ENCODE data around the gene PPAT.
"Not testable (repeated sequence)": the region's sequence is repeated elsewhere in the genome, so short reads cannot be mapped to it uniquely, and the experiment has no call there.

The PPAT gene

DNA sequence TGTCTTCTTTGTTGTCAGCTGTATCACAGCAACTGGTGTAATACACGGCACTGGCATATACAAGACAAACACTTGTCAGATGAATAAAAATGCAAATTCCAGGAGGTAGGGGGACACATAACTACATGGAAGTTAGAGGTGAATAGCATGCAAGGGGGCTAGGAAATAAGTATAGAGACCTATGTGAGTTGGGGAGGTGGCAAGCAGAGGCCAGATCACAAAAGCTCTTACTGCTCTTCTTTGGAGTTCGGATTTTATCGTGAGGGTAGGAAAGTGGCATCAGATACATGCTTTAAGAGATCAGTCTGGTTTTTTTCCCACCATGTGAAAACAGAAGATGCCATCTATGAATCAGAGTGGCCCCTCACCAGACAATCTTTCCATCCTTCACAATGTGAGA lies 29.2 kb upstream of the PPAT start:
- Histone ChIP-seq H3K27me3 (ENCODE audit: control insufficient read depth, insufficient read depth, low read length) (no peaks in the 10 kb centered on the region), H3K9ac (ENCODE audit: low read length) (no peak overlapping the region), H3K9me3 (ENCODE audit: control insufficient read depth, insufficient read depth, low read depth, low read length) (no peaks in the 10 kb centered on the region), H3K4me3 (ENCODE audit: low read depth, low read length) (no peak overlapping the region), H3K27ac (ENCODE audit: low read depth, low read length) (no peak overlapping the region), H3K36me3 (ENCODE audit: control insufficient read depth, insufficient read depth, low read length) (peaks cover 37% of the 10 kb centered on the region), H3K4me1 (ENCODE audit: control insufficient read depth, insufficient read depth, low read length) (peaks cover 15% of the 10 kb centered on the region)

- H3K4me1 ChIP-seq (ENCODE audit: control insufficient read depth, insufficient read depth, low read length) = peaks cover 9% of the 10 kb centered on the region
- H3K9me3 ChIP-seq (ENCODE audit: control insufficient read depth, insufficient read depth, low read depth, low read length) = no peaks in the 10 kb centered on the region
- no peaks in the 10 kb centered on the region for H3K27me3 ChIP-seq (ENCODE audit: control insufficient read depth, insufficient read depth, low read length)
- no peak overlapping the region for H3K27ac ChIP-seq (ENCODE audit: low read depth, low read length)
- no peak overlapping the region for H3K4me3 ChIP-seq (ENCODE audit: low read depth, low read length)
- peaks cover 46% of the 10 kb centered on the region for H3K36me3 ChIP-seq (ENCODE audit: control insufficient read depth, insufficient read depth, low read length)
- no peak overlapping the region for H3K9ac ChIP-seq (ENCODE audit: low read length)
Observed at GRCh38 chr4:56463711-56464110, 28.3 kb upstream of the PPAT start.

DNA sequence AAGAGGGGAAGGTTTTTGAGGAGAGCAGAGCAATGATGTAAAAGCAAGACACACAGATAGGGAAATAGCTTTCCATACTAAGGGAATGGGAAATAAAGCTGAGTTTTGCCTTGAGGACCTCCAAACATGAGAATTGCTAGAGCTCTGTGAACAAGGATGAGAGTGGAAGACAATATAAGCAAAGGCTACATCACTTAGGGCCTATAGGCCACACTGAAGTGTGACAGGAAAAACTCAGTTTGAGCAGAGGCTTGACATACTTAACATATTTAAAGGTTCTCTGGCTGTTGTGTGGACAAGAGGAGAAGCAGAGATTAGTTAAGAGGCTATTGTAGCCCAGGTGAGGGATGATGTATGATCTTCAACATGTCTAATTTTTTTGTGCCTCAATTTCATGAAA lies 26.7 kb upstream of the PPAT start:
- Histone ChIP-seq H3K27ac (ENCODE audit: low read depth, low read length) (no peak overlapping the region), H3K4me1 (ENCODE audit: control insufficient read depth, insufficient read depth, low read length) (peaks cover 8% of the 10 kb centered on the region; the same call in 1 of the 2 replicates), H3K9ac (ENCODE audit: low read length) (no peak overlapping the region), H3K9me3 (ENCODE audit: control insufficient read depth, insufficient read depth, low read depth, low read length) (no peaks in the 10 kb centered on the region), H3K27me3 (ENCODE audit: control insufficient read depth, insufficient read depth, low read length) (no peaks in the 10 kb centered on the region), H3K36me3 (ENCODE audit: control insufficient read depth, insufficient read depth, low read length) (peaks cover 60% of the 10 kb centered on the region), H3K4me3 (ENCODE audit: low read depth, low read length) (no peak overlapping the region)

DNA sequence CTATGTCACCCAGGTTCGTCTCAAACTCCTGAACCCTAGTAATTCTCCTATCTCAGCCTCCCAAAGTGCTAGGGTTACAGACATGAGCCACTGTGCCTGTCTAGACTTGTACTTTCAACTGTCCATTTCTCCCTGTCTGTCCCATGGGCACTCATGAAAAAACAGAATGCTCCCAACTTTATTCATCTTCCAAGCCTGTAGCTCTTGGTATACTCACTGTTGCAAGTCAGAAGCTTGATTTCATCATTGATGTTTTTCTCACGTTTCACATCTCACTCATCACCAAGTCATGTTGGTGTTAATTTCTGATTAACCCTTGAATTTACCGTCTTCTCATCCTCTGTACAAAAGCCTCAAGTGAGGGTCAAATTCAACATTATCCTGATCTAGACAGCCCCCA lies 24.7 kb upstream of the PPAT start:
- Histone ChIP-seq H3K4me3 (ENCODE audit: low read depth, low read length) (no peak overlapping the region), H3K9ac (ENCODE audit: low read length) (no peak overlapping the region), H3K4me1 (ENCODE audit: control insufficient read depth, insufficient read depth, low read length) (no peaks in the 10 kb centered on the region), H3K27me3 (ENCODE audit: control insufficient read depth, insufficient read depth, low read length) (no peaks in the 10 kb centered on the region), H3K36me3 (ENCODE audit: control insufficient read depth, insufficient read depth, low read length) (peaks cover 79% of the 10 kb centered on the region), H3K27ac (ENCODE audit: low read depth, low read length) (no peak overlapping the region), H3K9me3 (ENCODE audit: control insufficient read depth, insufficient read depth, low read depth, low read length) (no peaks in the 10 kb centered on the region)

DNA sequence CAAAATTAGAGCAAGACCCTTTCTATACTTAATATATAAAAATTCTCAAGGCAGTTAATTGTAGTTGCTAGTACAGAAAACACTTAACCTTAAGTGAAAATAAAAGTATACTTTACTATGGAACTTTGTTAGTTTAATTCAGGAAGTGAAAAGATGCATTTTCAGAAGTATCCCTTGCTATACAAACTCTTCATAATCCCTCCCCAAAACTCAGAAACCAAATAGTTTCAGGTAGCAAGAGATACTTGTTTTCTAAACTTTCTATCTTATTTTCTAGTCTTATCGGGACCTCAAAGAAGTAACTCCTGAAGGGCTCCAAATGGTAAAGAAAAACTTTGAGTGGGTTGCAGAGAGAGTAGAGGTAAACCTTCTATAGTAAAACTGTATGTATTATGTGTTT lies 14.9 kb upstream of the PPAT start:
- Histone ChIP-seq H3K27me3 (ENCODE audit: control insufficient read depth, insufficient read depth, low read length) (no peaks in the 10 kb centered on the region), H3K4me3 (ENCODE audit: low read depth, low read length) (no peak overlapping the region), H3K9ac (ENCODE audit: low read length) (no peak overlapping the region), H3K4me1 (ENCODE audit: control insufficient read depth, insufficient read depth, low read length) (no peaks in the 10 kb centered on the region), H3K27ac (ENCODE audit: low read depth, low read length) (no peak overlapping the region), H3K36me3 (ENCODE audit: control insufficient read depth, insufficient read depth, low read length) (peaks cover 98% of the 10 kb centered on the region), H3K9me3 (ENCODE audit: control insufficient read depth, insufficient read depth, low read depth, low read length) (no peaks in the 10 kb centered on the region)

GRCh38 chr4:56449475-56449874 lies 14.1 kb upstream of the PPAT start:
- not testable (repeated sequence) for H3K4me3 ChIP-seq (ENCODE audit: low read depth, low read length)

GRCh38 chr4:56448301-56448700 lies 12.9 kb upstream of the PPAT start:
- no peak overlapping the region for H3K4me3 ChIP-seq (ENCODE audit: low read depth, low read length)
- H3K36me3 ChIP-seq (ENCODE audit: control insufficient read depth, insufficient read depth, low read length) = peaks cover 98% of the 10 kb centered on the region
- H3K9ac ChIP-seq (ENCODE audit: low read length) = no peak overlapping the region
- H3K27ac ChIP-seq (ENCODE audit: low read depth, low read length) = no peak overlapping the region
- H3K9me3 ChIP-seq (ENCODE audit: control insufficient read depth, insufficient read depth, low read depth, low read length) = no peaks in the 10 kb centered on the region
- H3K27me3 ChIP-seq (ENCODE audit: control insufficient read depth, insufficient read depth, low read length) = no peaks in the 10 kb centered on the region
- H3K4me1 ChIP-seq (ENCODE audit: control insufficient read depth, insufficient read depth, low read length) = no peaks in the 10 kb centered on the region

More at GRCh38 chr4:56449475-56449874, 14.1 kb upstream of the PPAT start:
- not testable (repeated sequence) for H3K4me1 ChIP-seq (ENCODE audit: control insufficient read depth, insufficient read depth, low read length); H3K9me3 ChIP-seq (ENCODE audit: control insufficient read depth, insufficient read depth, low read depth, low read length); H3K9ac ChIP-seq (ENCODE audit: low read length); H3K27ac ChIP-seq (ENCODE audit: low read depth, low read length); H3K27me3 ChIP-seq (ENCODE audit: control insufficient read depth, insufficient read depth, low read length)
- H3K36me3 ChIP-seq (ENCODE audit: control insufficient read depth, insufficient read depth, low read length) = peaks cover 98% of the 10 kb centered on the region

DNA sequence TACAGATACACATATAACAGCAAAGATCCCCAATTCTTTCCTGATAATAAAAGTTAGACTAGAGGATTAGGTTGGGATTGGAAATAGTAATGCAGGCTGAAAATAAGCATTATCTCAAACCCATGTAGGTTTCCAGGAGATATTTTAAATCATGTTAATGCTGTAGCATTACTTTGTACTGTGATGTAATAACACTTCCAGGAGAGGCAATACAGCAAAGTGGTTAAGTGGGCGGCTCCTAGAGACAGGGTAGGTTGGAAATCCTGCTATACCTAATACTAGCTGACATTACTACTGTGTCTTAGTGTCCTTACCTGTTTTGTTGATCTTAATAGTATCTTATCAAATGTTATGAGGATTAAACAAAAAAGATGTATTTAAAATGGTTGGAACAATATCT lies 10.3 kb upstream of the PPAT start:
- Histone ChIP-seq H3K4me1 (ENCODE audit: control insufficient read depth, insufficient read depth, low read length) (0 out of 2 replicates have a peak, but pooled peaks cover under 1% of the 10 kb centered on the region), H3K36me3 (ENCODE audit: control insufficient read depth, insufficient read depth, low read length) (peaks cover 99% of the 10 kb centered on the region), H3K9me3 (ENCODE audit: control insufficient read depth, insufficient read depth, low read depth, low read length) (no peaks in the 10 kb centered on the region), H3K9ac (ENCODE audit: low read length) (no peak overlapping the region), H3K27ac (ENCODE audit: low read depth, low read length) (no peak overlapping the region), H3K4me3 (ENCODE audit: low read depth, low read length) (no peak overlapping the region), H3K27me3 (ENCODE audit: control insufficient read depth, insufficient read depth, low read length) (no peaks in the 10 kb centered on the region)

DNA sequence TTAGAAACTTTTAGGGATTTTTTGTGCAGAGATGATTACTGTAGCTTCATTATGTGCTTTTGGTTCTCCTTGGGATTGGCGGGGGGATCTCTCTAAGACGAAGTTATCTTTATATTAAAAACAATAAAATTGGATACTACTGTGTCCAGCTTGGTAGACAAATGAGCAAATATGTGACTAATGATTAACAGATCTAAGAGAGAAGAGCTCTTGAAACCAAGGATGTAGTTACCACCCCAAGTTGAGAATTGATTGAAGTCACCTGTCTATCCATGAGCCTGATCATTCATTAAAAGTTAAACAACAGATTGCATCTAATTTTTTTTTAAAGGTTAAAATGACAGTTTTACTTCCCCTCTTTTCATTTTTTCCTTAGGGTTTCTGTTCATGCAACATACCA lies 9.3 kb upstream of the PPAT start:
- no peaks in the 10 kb centered on the region for H3K27me3 ChIP-seq (ENCODE audit: control insufficient read depth, insufficient read depth, low read length)
- peaks cover 10% of the 10 kb centered on the region for H3K4me1 ChIP-seq (ENCODE audit: control insufficient read depth, insufficient read depth, low read length)
- no peak overlapping the region for H3K27ac ChIP-seq (ENCODE audit: low read depth, low read length)
- no peaks in the 10 kb centered on the region for H3K9me3 ChIP-seq (ENCODE audit: control insufficient read depth, insufficient read depth, low read depth, low read length)
- H3K36me3 ChIP-seq (ENCODE audit: control insufficient read depth, insufficient read depth, low read length) = peaks cover 99% of the 10 kb centered on the region
- no peak overlapping the region for H3K4me3 ChIP-seq (ENCODE audit: low read depth, low read length)
- no peak overlapping the region for H3K9ac ChIP-seq (ENCODE audit: low read length)

DNA sequence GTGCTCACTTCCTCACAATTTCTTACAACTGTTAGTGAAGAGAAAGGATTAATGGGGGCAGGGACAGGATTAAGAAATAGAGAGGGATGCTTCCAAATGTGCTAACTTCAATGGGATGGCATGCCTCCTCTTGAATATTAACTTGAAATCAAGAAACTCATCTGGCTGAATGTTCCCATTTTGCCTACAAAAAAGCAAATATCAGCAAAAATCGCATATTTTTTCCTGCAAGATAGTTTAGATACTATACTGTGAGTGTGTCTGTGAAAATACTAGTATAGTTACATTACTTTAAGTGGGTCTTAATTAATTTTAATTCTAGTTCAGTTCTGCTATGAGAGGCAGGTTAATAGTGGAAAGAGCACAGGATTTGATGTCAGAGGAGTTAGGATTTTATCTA lies 5.6 kb upstream of the PPAT start:
- H3K9me3 ChIP-seq (ENCODE audit: control insufficient read depth, insufficient read depth, low read depth, low read length) = no peaks in the 10 kb centered on the region
- no peak overlapping the region for H3K27ac ChIP-seq (ENCODE audit: low read depth, low read length)
- peaks cover 13% of the 10 kb centered on the region for H3K4me1 ChIP-seq (ENCODE audit: control insufficient read depth, insufficient read depth, low read length)
- H3K36me3 ChIP-seq (ENCODE audit: control insufficient read depth, insufficient read depth, low read length) = peaks cover 67% of the 10 kb centered on the region
- H3K4me3 ChIP-seq (ENCODE audit: low read depth, low read length) = no peak overlapping the region
- no peak overlapping the region for H3K9ac ChIP-seq (ENCODE audit: low read length)
- no peaks in the 10 kb centered on the region for H3K27me3 ChIP-seq (ENCODE audit: control insufficient read depth, insufficient read depth, low read length)

- Histone ChIP-seq H3K4me1 (ENCODE audit: control insufficient read depth, insufficient read depth, low read length) (peaks cover 13% of the 10 kb centered on the region), H3K9me3 (ENCODE audit: control insufficient read depth, insufficient read depth, low read depth, low read length) (no peaks in the 10 kb centered on the region), H3K36me3 (ENCODE audit: control insufficient read depth, insufficient read depth, low read length) (peaks cover 45% of the 10 kb centered on the region), H3K27ac (ENCODE audit: low read depth, low read length) (no peak overlapping the region), H3K9ac (ENCODE audit: low read length) (no peak overlapping the region), H3K27me3 (ENCODE audit: control insufficient read depth, insufficient read depth, low read length) (no peaks in the 10 kb centered on the region), H3K4me3 (ENCODE audit: low read depth, low read length) (no peak overlapping the region; the same call in 1 of the 2 replicates)
Observed at GRCh38 chr4:56438766-56439165, 3.4 kb upstream of the PPAT start.

DNA sequence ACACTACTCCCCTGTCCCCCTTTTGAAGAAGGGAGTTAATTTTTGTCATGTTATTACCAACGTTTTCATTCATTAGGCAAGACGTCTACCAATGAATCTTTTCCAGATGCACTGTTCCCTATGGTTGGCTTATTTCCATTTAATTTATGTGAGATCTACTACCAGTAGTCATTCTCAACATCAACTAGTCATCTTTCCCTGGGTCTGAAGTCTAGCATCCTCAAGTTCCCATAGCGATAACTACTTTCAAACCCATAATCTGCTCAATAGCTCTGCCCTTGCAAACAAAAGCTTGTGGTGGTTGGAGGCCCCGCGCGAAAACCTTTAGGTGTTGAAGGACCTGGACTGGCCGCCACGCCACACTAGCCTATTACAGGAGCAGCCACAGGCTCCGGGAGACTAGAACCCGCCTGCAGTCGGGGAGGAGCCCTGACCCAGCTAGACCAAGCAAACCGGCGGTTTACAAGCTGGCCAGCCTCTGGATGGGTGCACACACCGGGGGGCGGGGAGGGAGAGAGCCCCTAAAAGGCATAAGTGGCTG lies 746 bp downstream of the PPAT start:
- H3K36me3 ChIP-seq (ENCODE audit: control insufficient read depth, insufficient read depth, low read length) = peaks cover 5% of the 10 kb centered on the region; the same call in 1 of the 2 replicates
- H3K27me3 ChIP-seq (ENCODE audit: control insufficient read depth, insufficient read depth, low read length) = no peaks in the 10 kb centered on the region
- peaks cover 7% of the 10 kb centered on the region for H3K4me1 ChIP-seq (ENCODE audit: control insufficient read depth, insufficient read depth, low read length)
- peak overlapping the region; percentile 93 for H3K4me3 ChIP-seq (ENCODE audit: low read depth, low read length)
- H3K27ac ChIP-seq (ENCODE audit: low read depth, low read length) = peak overlapping the region; percentile 48
- peak overlapping the region; percentile 95 for H3K9ac ChIP-seq (ENCODE audit: low read length)
- H3K9me3 ChIP-seq (ENCODE audit: control insufficient read depth, insufficient read depth, low read depth, low read length) = no peaks in the 10 kb centered on the region

Measured in HUES6 (cell line).